GM12801 (cell line): ENCODE results near the gene TNNI3K.

Experiments used
- TF ChIP-seq, protein P1 (sequence below): IDR thresholded peaks from one replicate; pipeline ENCODE4 v1.5.1; 2011; ENCODE audit warnings: control low read depth; ENCODE audit not compliant: insufficient read length; ENCODE audit errors: extremely low read depth

TNNI3K gene, protein sequence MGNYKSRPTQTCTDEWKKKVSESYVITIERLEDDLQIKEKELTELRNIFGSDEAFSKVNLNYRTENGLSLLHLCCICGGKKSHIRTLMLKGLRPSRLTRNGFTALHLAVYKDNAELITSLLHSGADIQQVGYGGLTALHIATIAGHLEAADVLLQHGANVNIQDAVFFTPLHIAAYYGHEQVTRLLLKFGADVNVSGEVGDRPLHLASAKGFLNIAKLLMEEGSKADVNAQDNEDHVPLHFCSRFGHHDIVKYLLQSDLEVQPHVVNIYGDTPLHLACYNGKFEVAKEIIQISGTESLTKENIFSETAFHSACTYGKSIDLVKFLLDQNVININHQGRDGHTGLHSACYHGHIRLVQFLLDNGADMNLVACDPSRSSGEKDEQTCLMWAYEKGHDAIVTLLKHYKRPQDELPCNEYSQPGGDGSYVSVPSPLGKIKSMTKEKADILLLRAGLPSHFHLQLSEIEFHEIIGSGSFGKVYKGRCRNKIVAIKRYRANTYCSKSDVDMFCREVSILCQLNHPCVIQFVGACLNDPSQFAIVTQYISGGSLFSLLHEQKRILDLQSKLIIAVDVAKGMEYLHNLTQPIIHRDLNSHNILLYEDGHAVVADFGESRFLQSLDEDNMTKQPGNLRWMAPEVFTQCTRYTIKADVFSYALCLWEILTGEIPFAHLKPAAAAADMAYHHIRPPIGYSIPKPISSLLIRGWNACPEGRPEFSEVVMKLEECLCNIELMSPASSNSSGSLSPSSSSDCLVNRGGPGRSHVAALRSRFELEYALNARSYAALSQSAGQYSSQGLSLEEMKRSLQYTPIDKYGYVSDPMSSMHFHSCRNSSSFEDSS

GRCh38 chr1:74235153-74235552 lies at the start of gene TNNI3K:
Gene TNNI3K, plus strand, starts transcription at chr1:74235387. Its CDS starts 65 bp downstream, at chr1:74235452.
- TF ChIP-seq, protein P1, sequence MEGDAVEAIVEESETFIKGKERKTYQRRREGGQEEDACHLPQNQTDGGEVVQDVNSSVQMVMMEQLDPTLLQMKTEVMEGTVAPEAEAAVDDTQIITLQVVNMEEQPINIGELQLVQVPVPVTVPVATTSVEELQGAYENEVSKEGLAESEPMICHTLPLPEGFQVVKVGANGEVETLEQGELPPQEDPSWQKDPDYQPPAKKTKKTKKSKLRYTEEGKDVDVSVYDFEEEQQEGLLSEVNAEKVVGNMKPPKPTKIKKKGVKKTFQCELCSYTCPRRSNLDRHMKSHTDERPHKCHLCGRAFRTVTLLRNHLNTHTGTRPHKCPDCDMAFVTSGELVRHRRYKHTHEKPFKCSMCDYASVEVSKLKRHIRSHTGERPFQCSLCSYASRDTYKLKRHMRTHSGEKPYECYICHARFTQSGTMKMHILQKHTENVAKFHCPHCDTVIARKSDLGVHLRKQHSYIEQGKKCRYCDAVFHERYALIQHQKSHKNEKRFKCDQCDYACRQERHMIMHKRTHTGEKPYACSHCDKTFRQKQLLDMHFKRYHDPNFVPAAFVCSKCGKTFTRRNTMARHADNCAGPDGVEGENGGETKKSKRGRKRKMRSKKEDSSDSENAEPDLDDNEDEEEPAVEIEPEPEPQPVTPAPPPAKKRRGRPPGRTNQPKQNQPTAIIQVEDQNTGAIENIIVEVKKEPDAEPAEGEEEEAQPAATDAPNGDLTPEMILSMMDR = no peak

DNA sequence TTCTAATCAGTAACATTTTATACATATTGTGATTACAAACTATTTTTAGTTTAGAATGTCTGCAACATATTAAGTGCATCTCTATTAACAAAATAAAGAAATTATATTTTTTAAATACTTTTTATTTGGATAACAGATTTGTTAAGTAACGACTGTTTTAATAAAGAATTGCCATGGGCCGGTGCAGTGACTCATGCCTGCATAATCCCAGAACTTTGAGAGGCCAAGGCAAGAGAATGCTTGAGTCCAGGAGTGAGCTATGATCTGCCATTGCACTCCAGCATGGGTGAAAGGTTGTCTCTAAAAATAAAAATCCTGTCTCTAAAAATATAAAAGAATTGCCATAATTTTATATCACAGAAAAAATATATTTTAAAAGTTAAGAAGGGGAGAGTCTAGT lies 41.3 kb upstream of the TNNI3K start:
- TF ChIP-seq, protein P1 = no peak

DNA sequence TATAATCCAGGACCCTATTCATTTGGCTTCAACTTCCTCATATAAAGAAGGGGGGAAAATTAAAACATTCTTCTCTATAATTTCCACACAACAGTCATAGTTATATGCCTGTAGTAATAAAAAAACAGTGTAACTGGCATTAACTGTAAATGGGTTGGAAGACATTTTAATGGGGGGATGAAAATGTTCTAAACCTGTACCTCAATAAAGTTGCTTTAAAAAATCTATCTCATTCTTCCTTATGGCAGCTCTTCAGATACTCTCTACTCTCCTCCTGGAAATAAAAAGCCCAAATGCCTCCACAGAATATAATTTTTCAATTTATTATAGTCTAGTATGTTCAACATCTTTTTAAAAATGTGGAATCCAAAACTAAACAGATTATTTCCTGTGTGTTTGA lies 39.8 kb upstream of the TNNI3K start:
- TF ChIP-seq, protein P1 = no peak

DNA sequence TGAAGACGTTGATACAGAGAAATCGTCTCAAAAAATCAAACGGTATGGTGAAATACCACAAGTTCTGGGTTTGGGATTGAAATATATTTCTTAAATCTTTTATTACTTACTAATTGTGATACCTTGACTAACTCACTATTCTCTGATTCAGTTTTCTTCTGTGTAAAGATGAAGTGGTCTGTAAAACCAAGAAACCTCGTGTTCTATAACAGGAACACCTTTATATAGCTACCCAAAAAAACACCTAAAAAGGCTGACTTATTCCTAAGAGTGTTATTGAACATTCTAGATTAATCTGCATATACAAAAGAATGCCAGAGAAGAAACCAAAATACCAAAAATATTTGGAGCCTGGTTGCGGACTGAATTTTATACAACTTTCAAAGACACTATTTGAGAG lies 37.9 kb upstream of the TNNI3K start:
- TF ChIP-seq, protein P1 = no peak

DNA sequence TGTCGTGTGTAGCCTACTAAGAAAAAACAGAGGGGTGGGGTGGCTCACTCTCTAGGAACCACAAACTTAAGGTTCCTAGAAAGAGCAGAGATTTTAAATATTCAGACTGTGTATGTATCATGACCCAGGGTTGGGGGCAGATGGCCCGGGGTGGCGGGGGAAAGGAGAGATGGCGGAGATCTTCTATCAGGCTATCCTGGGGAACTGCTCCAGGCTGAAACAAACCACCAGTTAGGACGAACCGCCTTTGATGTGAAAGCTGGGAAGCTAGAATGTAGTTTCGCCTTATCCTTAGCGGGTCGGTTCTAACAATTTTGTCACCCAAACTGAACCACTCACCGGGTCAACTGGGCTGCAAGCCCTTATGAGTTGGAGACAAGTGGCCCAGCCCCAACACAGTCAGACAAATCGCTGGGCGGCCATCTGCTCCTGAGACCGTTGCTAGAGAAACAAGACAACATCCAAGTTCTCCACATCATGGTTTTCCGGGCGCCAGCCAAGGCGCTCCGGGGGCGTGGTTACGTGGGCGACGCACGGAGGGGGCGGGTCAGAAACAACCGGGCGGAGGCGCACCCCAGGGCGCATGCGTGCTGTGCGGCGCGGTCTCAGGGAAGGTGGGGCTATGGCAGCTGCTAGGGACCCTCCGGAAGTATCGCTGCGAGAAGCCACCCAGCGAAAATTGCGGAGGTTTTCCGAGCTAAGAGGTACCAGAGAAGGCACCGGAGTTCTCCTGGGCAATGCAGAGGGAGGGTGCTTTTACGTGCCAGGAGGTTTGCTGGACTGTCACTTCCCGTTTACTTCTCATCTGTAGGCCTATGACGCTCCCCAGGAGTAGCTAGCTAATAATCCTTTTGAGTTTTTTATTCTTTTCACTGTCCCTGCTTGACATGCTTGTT lies 37.3 kb upstream of the TNNI3K start, which contains the start of the genes FPGT and LRRIQ3:
TSS of gene FPGT (plus strand) at position 586 of the 896 bp plus-strand sequence. CDS start at position 623, 37 bp downstream.
TSS of gene LRRIQ3 (minus strand) at position 520 of the 896 bp plus-strand sequence. CDS start 14,492 bp downstream, outside the sequence.
- TF ChIP-seq, protein P1 = no peak

- TF ChIP-seq, protein P1 = no peak
Observed at GRCh38 chr1:74199504-74199903, 35.7 kb upstream of the TNNI3K start.
